ENCODE data around the gene UTS2B. TPM values are rescaled to one million over a fixed set of nuclear protein-coding genes. Genes with fewer than 3 reads are reported as not detected.

UTS2B gene
- total and polyA plus RNA-seq, 11 donors: 0.17 to 1.1 (median 0.43) TPM; not detected in 8

GRCh38 chr3:191236646-191237045 is 93.7 kb downstream of the UTS2B start:
- intact Hi-C loops (cut with DNase I): no loop called here
- no peak for DNase-seq
- no peak overlapping the region for H3K27ac ChIP-seq
- no peaks in the 10 kb centered on the region for H3K9me3 ChIP-seq
- H3K36me3 ChIP-seq: no peaks in the 10 kb centered on the region
- H3K27me3 ChIP-seq: no peaks in the 10 kb centered on the region
- H3K4me1 ChIP-seq: peaks cover 0 to 10% (median 0%) of the 10 kb centered on the region in 12 donors
- ATAC-seq: no peak
- TF ChIP-seq CTCF (IDR thresholded peaks at IDR 0.05): no peak
- TF ChIP-seq POLR2A (IDR thresholded peaks at IDR 0.05): no peak
- WGBS, 4 donors: 75 to 80% (median 78%) methylated on average over 3 of the region's 3 CpGs
- no peak overlapping the region for H3K4me3 ChIP-seq

GRCh38 chr3:191235331-191236314 is 94.7 kb downstream of the UTS2B start:
- Histone ChIP-seq H3K27me3 (no peaks in the 10 kb centered on the region), H3K36me3 (no peaks in the 10 kb centered on the region), H3K9me3 (no peaks in the 10 kb centered on the region), H3K4me3 (no peak overlapping the region), H3K27ac (no peak overlapping the region), H3K4me1 (peaks cover 0 to 10% (median 0%) of the 10 kb centered on the region in 12 donors)
- intact Hi-C loops (cut with DNase I): no loop called here
- no peak for DNase-seq
- TF ChIP-seq CTCF (IDR thresholded peaks at IDR 0.05) (no peak), POLR2A (IDR thresholded peaks at IDR 0.05) (no peak)
- WGBS, 4 donors: 80 to 84% (median 81%) methylated on average over 4 of the region's 4 CpGs
- ATAC-seq: no peak

- DNase-seq (no peak), ATAC-seq (no peak)
- no peaks in the 10 kb centered on the region for H3K36me3 ChIP-seq
- no peak overlapping the region for H3K4me3 ChIP-seq
- no peak overlapping the region for H3K27ac ChIP-seq
- no peaks in the 10 kb centered on the region for H3K9me3 ChIP-seq
- 91 to 98% (median 96%) methylated on average over 9 of the region's 9 CpGs for WGBS, 4 donors
- intact Hi-C loops (cut with DNase I): no loop called here
- H3K4me1 ChIP-seq: no peaks in the 10 kb centered on the region
- TF ChIP-seq POLR2A (IDR thresholded peaks at IDR 0.05) (no peak), CTCF (IDR thresholded peaks at IDR 0.05) (no peak)
- H3K27me3 ChIP-seq: no peaks in the 10 kb centered on the region
Observed at GRCh38 chr3:191234216-191234615, 96.1 kb downstream of the UTS2B start.

GRCh38 chr3:191227541-191227940 is 102.8 kb downstream of the UTS2B start:
- no peaks in the 10 kb centered on the region for H3K36me3 ChIP-seq
- no peaks in the 10 kb centered on the region for H3K9me3 ChIP-seq
- no peak overlapping the region for H3K27ac ChIP-seq
- ATAC-seq (no peak), DNase-seq (no peak)
- H3K4me3 ChIP-seq: no peak overlapping the region
- no peaks in the 10 kb centered on the region for H3K4me1 ChIP-seq
- intact Hi-C loops (cut with DNase I): no loop called here
- WGBS, 4 donors: 70 to 77% (median 75%) methylated on average over 5 of the region's 5 CpGs
- no peak for TF ChIP-seq POLR2A (IDR thresholded peaks at IDR 0.05)
- TF ChIP-seq CTCF (IDR thresholded peaks at IDR 0.05): no peak
- no peaks in the 10 kb centered on the region for H3K27me3 ChIP-seq
